Suppressor macrophage treated with lipopolysaccharide for 1 hour (primary cell): ENCODE measurements around the gene FBL.
"Not testable (repeated sequence)": the region's sequence is repeated elsewhere in the genome, so short reads cannot be mapped to it uniquely, and the experiment has no call there.

Experiments used
- DNase-seq, 3 donors: peaks; one replicate each; pipeline ENCODE4 v3.0.0-alpha.2; 2020 to 2022

Gene FBL

GRCh38 chr19:39845933-39846677, at the start of gene FBL:
TSS of gene FBL (minus strand) at chr19:39846379. CDS start at chr19:39846300, 79 bp downstream.
- peak; percentile 97 to 99 (median 99) for DNase-seq

GRCh38 chr19:39895096-39895495, 48.9 kb upstream of the FBL start:
- not testable (repeated sequence) for DNase-seq

- not testable (repeated sequence) for DNase-seq
Observed at GRCh38 chr19:39894236-39894606, 48.0 kb upstream of the FBL start.

- DNase-seq: not testable (repeated sequence)
Observed at GRCh38 chr19:39893366-39894235, 47.4 kb upstream of the FBL start.

- DNase-seq: not testable (repeated sequence)
Observed at GRCh38 chr19:39892506-39892902, 46.3 kb upstream of the FBL start.

GRCh38 chr19:39891660-39892505, 45.7 kb upstream of the FBL start:
- peak in 1 of 3 donors; percentile 33 for DNase-seq

GRCh38 chr19:39890755-39891551, 44.8 kb upstream of the FBL start:
- no peak for DNase-seq

GRCh38 chr19:39889872-39890754, 43.9 kb upstream of the FBL start:
- not testable (repeated sequence) for DNase-seq

- not testable (repeated sequence) for DNase-seq
Observed at GRCh38 chr19:39887456-39887951, 41.3 kb upstream of the FBL start.

- not testable (repeated sequence) for DNase-seq
Observed at GRCh38 chr19:39885821-39886554, 39.8 kb upstream of the FBL start.

GRCh38 chr19:39884721-39885120, 38.5 kb upstream of the FBL start:
- DNase-seq: not testable (repeated sequence)

- DNase-seq: not testable (repeated sequence)
Observed at GRCh38 chr19:39882645-39883044, 36.5 kb upstream of the FBL start.

GRCh38 chr19:39881495-39882110, 35.4 kb upstream of the FBL start:
- DNase-seq: peak; percentile 50 to 68 (median 62)

- not testable (repeated sequence) for DNase-seq
Observed at GRCh38 chr19:39880241-39880640, 34.1 kb upstream of the FBL start.

- not testable (repeated sequence) for DNase-seq
Observed at GRCh38 chr19:39879796-39880195, 33.6 kb upstream of the FBL start.

GRCh38 chr19:39878866-39879265, 32.7 kb upstream of the FBL start:
- not testable (repeated sequence) for DNase-seq

GRCh38 chr19:39878398-39878797, 32.2 kb upstream of the FBL start:
- DNase-seq: no peak

- DNase-seq: not testable (repeated sequence)
Observed at GRCh38 chr19:39877982-39878381, 31.8 kb upstream of the FBL start.

- DNase-seq: not testable (repeated sequence)
Observed at GRCh38 chr19:39877488-39877887, 31.3 kb upstream of the FBL start.
